ENCODE data around the gene VPS35L. TPM values are rescaled to one million over a fixed set of nuclear protein-coding genes. Genes with fewer than 3 reads are reported as not detected.

The VPS35L gene
- total RNA-seq, 1 donor from 2014 or later: 51.9 TPM

DNA sequence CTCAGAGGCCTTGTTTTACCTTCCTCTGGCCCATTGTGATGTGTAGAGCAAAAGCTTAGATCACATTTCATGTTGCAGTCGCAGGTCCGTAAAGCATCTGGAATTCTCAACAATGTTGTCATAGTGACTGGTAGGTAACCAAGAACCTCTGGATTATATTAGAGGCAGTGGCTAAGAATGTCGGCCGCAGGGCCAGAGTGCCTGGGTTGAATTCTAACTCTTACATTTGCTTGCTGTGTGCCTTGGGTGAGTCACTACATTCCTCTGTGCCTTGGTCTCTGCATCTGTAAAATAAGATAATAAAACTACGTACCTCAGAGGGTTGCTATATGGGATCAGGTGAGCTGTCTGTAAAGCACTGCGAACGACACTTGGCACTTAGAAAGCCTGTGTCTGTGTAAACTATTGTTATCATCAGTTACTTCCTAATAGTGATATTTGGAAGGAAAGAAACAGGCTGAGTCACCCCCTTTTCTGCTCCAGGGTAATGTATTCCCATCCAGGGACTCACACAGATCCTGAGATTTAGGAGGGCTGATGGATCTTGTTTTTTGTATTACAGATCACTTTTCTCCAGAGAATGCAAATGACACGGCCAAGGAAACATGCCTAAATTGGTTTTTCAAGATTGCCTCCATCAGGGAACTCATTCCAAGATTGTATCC, 52.2 kb downstream of the VPS35L start:
- H3K36me3 ChIP-seq: peaks cover 57% of the 10 kb centered on the region
- no peak overlapping the region for H3K4me3 ChIP-seq
- DNase-seq (no peak), ATAC-seq (no peak)
- H3K27ac ChIP-seq: no peak overlapping the region
- H3K4me1 ChIP-seq: no peaks in the 10 kb centered on the region
- no peaks in the 10 kb centered on the region for H3K27me3 ChIP-seq
- TF ChIP-seq, protein P1, sequence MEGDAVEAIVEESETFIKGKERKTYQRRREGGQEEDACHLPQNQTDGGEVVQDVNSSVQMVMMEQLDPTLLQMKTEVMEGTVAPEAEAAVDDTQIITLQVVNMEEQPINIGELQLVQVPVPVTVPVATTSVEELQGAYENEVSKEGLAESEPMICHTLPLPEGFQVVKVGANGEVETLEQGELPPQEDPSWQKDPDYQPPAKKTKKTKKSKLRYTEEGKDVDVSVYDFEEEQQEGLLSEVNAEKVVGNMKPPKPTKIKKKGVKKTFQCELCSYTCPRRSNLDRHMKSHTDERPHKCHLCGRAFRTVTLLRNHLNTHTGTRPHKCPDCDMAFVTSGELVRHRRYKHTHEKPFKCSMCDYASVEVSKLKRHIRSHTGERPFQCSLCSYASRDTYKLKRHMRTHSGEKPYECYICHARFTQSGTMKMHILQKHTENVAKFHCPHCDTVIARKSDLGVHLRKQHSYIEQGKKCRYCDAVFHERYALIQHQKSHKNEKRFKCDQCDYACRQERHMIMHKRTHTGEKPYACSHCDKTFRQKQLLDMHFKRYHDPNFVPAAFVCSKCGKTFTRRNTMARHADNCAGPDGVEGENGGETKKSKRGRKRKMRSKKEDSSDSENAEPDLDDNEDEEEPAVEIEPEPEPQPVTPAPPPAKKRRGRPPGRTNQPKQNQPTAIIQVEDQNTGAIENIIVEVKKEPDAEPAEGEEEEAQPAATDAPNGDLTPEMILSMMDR (IDR thresholded peaks at IDR 0.05): no peak
- H3K9me3 ChIP-seq: no peaks in the 10 kb centered on the region
- intact Hi-C loops (cut with DNase I): no loop called here

DNA sequence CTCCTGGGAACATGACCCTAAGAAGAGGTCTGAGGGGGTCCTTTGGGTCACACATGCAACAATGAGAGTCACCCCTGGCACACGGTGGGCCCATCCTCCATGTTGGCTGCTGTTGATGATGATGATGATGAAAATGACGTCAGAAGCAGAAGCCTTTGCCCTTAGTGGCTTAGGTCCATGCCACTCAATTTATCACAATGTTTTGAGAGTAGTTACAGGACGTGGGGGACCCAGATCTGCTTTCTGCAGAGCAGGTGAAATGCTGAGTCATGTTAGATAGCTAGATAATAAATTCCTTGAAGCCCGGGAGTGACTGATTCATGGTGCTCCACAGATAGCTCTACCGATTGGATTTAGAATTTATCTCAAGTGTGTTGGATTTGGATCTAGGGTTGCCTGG, 53.9 kb downstream of the VPS35L start:
- H3K36me3 ChIP-seq: peaks cover 66% of the 10 kb centered on the region

DNA sequence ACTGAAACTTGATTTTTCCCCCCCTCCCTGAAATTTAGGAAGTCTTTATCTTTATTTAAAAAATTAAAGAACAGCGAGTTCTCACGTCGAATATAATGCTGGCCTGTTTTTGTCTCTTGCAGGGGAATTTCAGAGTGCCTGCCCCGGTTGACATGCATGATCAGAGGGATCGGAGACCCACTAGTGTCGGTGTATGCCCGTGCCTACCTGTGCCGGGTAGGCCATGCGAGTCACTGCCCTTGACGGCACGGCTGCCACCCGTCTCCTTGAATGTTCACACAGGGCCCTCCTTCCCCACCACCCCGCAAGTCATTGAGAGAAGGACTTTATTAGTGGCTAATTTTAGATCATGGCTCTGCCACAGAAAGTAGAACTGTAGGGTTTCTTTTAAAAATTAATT, 54.7 kb downstream of the VPS35L start:
- TF ChIP-seq, protein P1 (IDR thresholded peaks at IDR 0.05): no peak
- Histone ChIP-seq H3K36me3 (peaks cover 69% of the 10 kb centered on the region), H3K4me3 (no peak overlapping the region), H3K27me3 (no peaks in the 10 kb centered on the region), H3K9me3 (no peaks in the 10 kb centered on the region), H3K4me1 (no peaks in the 10 kb centered on the region), H3K27ac (no peak overlapping the region)
- intact Hi-C loops (cut with DNase I): no loop called here
- no peak for DNase-seq
- ATAC-seq: no peak

More for the DNA sequence above, 53.9 kb downstream of the VPS35L start:
- DNase-seq (no peak), ATAC-seq (no peak)
- H3K27ac ChIP-seq: no peak overlapping the region
- H3K27me3 ChIP-seq: no peaks in the 10 kb centered on the region
- intact Hi-C loops (cut with DNase I): no loop called here
- H3K4me3 ChIP-seq: no peak overlapping the region
- no peaks in the 10 kb centered on the region for H3K4me1 ChIP-seq
- TF ChIP-seq, protein P1 (IDR thresholded peaks at IDR 0.05): no peak
- no peaks in the 10 kb centered on the region for H3K9me3 ChIP-seq

DNA sequence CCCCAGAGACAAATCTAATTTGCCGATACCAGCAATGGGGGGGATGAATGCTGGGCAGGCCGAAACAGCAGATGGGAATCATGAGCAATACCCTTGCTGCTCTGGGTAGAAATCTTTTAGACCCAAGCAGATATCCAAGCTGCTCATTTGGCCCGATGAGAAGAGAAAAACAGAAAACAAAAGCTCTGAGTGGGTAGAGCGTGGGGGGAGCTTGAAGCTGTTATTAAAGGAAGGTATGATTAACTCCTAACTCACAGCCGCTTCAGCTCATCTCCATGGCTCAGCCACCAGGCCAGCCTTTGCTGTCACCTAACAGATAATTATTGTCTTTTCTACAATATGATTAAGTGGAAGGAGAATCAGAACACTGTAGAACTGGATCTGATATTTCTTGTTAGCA, 58.3 kb downstream of the VPS35L start:
- ATAC-seq (no peak), DNase-seq (no peak)
- Histone ChIP-seq H3K27ac (no peak overlapping the region), H3K4me1 (no peaks in the 10 kb centered on the region), H3K9me3 (no peaks in the 10 kb centered on the region), H3K27me3 (no peaks in the 10 kb centered on the region), H3K36me3 (peaks cover 80% of the 10 kb centered on the region), H3K4me3 (no peak overlapping the region)
- TF ChIP-seq, protein P1 (IDR thresholded peaks at IDR 0.05): no peak
- intact Hi-C loops (cut with DNase I): no loop called here

DNA sequence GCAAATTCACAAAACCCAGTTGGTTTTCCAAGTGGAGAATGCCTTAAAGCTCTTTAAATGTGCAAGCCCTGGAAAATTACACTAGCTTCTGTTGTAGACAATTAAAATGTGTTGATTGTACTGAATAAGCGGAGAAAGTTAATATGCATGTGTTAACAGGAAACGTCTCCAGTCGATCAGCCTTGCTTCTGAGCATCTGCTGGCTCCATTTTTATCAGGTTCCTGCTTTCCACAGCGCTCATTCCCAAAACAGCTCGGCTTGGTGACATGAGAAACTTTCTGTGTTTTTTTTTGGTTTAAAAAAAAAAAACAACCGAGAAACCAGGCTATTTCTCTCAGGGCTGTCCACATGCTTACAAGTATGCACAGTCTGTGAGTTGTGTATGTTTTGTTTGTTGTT, 60.7 kb downstream of the VPS35L start:
- Histone ChIP-seq H3K4me1 (no peaks in the 10 kb centered on the region), H3K4me3 (no peak overlapping the region), H3K27me3 (no peaks in the 10 kb centered on the region), H3K36me3 (peaks cover 64% of the 10 kb centered on the region), H3K9me3 (no peaks in the 10 kb centered on the region), H3K27ac (no peak overlapping the region)
- TF ChIP-seq, protein P1 (IDR thresholded peaks at IDR 0.05): no peak
- no peak for ATAC-seq
- intact Hi-C loops (cut with DNase I): no loop called here
- no peak for DNase-seq

DNA sequence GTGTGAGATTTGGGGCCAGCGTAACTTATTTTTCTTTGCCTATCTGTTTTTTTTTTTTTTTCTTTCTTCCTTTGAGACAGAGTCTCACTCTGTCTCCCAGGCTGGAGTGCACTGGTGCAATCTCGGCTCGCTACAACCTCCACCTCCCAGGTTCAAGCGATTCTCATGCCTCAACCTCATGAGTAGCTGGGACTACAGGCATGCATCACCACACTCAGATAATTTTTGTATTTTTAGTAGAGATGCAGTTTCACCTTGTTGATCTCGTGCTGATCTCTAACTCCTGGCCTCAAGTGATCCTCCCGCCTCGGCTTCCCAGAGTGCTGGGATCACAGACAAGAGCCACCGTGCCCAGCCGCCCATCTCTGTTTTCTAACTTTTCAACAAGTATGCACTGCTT, 63.4 kb downstream of the VPS35L start:
- H3K27me3 ChIP-seq: no peaks in the 10 kb centered on the region
- intact Hi-C loops (cut with DNase I): no loop called here
- DNase-seq (no peak), ATAC-seq (no peak)
- TF ChIP-seq, protein P1 (IDR thresholded peaks at IDR 0.05): no peak
- no peaks in the 10 kb centered on the region for H3K9me3 ChIP-seq
- no peak overlapping the region for H3K27ac ChIP-seq
- no peaks in the 10 kb centered on the region for H3K4me1 ChIP-seq
- peaks cover 44% of the 10 kb centered on the region for H3K36me3 ChIP-seq
- no peak overlapping the region for H3K4me3 ChIP-seq

Data from upper lobe of right lung (tissue), 1 donor.